Measurements from ENCODE around the gene ITGB4. TPM values are rescaled to one million over a fixed set of nuclear protein-coding genes. Genes with fewer than 3 reads are reported as not detected.
"Not testable (repeated sequence)": the region's sequence is repeated elsewhere in the genome, so short reads cannot be mapped to it uniquely, and the experiment has no call there.

The ITGB4 gene
- total RNA-seq, 4 donors from 2014 or later, result 10.7 to 27.0 (median 17.3) TPM

DNA sequence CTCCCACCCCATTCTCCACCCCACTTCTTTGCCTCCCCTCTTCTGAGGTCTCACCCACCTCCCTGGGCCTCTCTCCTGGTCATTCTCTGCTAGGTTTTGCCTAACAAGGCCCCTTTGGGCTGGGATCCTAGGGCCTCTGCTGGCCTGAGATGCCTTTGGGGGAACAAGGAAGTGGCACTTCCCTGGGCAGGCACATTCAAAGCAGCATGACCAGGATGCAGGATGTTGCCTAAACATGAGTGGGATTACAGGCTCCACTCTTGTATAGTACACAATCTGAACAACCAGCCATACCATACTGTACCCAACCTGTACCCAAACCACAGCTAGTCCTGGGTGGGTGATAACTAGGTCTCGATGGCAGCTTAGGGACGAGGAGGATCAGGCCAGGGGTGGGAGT lies 34.7 kb downstream of the ITGB4 start:
- TF ChIP-seq, protein P1, sequence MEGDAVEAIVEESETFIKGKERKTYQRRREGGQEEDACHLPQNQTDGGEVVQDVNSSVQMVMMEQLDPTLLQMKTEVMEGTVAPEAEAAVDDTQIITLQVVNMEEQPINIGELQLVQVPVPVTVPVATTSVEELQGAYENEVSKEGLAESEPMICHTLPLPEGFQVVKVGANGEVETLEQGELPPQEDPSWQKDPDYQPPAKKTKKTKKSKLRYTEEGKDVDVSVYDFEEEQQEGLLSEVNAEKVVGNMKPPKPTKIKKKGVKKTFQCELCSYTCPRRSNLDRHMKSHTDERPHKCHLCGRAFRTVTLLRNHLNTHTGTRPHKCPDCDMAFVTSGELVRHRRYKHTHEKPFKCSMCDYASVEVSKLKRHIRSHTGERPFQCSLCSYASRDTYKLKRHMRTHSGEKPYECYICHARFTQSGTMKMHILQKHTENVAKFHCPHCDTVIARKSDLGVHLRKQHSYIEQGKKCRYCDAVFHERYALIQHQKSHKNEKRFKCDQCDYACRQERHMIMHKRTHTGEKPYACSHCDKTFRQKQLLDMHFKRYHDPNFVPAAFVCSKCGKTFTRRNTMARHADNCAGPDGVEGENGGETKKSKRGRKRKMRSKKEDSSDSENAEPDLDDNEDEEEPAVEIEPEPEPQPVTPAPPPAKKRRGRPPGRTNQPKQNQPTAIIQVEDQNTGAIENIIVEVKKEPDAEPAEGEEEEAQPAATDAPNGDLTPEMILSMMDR (IDR thresholded peaks at IDR 0.05), result no peak
- no peak for DNase-seq (ENCODE audit: low spot score)
- no peak for ATAC-seq (ENCODE audit: low FRiP score)

DNA sequence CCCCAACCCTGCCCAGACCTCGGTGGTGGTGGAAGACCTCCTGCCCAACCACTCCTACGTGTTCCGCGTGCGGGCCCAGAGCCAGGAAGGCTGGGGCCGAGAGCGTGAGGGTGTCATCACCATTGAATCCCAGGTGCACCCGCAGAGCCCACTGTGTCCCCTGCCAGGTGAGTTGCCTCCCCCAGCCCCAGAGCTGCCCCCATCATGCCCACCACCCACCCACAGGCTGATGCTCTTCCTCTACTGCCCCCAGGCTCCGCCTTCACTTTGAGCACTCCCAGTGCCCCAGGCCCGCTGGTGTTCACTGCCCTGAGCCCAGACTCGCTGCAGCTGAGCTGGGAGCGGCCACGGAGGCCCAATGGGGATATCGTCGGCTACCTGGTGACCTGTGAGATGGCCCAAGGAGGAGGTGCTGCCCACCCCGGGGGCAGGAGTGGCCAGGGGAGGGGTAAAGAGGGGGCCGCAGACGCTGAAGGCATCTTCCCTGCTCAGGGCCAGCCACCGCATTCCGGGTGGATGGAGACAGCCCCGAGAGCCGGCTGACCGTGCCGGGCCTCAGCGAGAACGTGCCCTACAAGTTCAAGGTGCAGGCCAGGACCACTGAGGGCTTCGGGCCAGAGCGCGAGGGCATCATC lies 35.3 kb downstream of the ITGB4 start:
- ATAC-seq (ENCODE audit: low FRiP score) (no peak), DNase-seq (ENCODE audit: low spot score) (no peak)
- TF ChIP-seq, protein P1 (IDR thresholded peaks at IDR 0.05), result no peak

DNA sequence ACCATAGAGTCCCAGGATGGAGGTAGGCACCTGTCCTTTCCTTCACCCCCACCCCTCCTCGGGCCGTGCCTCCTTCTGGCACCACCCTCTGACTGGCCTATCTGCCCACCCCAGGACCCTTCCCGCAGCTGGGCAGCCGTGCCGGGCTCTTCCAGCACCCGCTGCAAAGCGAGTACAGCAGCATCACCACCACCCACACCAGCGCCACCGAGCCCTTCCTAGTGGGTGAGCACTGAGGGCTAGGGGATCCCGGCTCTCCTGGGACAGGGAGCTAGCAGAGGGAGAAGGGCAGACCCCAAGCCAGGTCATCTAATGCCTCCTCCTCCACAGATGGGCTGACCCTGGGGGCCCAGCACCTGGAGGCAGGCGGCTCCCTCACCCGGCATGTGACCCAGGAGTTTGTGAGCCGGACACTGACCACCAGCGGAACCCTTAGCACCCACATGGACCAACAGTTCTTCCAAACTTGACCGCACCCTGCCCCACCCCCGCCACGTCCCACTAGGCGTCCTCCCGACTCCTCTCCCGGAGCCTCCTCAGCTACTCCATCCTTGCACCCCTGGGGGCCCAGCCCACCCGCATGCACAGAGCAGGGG lies 35.9 kb downstream of the ITGB4 start:
- no peak for ATAC-seq (ENCODE audit: low FRiP score)
- no peak for DNase-seq (ENCODE audit: low spot score)

DNA sequence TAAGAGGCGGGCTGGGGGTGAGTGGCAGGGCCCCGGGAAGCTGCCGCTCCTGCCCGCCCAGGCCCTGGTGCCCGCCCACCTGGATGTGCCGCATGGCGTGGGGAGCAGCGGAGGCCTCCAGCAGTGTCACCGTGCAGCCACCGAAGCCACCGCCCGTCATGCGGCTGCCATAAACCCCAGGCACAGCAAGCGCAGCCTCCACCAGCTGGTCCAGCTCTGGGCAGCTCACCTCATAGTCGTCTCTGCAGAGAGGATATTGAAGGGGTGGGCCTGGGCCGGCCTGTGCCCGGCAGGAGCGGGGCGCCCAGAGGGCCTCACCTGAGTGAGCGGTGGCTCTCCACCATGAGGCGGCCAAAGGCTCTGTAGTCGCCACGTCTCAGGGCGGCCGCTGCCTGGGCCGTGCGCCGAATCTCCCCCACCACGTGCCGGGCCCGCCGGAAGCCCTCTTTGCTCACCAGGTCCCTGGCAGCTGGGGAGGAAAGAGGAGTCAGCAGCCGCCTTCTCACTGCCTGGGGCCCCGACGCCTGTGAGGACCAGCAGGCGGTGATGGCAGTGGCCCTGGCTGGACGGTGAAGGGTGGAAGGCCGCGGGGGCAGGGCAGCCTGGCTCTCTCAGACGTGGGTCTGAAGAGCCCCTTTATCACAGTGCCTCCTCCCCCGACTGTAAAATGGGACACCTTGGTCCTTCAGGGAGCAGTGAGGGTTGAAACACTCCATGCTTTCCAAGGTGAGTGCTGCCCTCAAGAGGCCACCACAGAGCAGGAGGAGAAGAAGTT lies 37.1 kb downstream of the ITGB4 start:
- ATAC-seq (ENCODE audit: low FRiP score) (no peak), DNase-seq (ENCODE audit: low spot score) (no peak)
- TF ChIP-seq, protein P1 (IDR thresholded peaks at IDR 0.05), result no peak

More for the DNA sequence above, 35.9 kb downstream of the ITGB4 start:
- TF ChIP-seq, protein P1 (IDR thresholded peaks at IDR 0.05), result no peak

DNA sequence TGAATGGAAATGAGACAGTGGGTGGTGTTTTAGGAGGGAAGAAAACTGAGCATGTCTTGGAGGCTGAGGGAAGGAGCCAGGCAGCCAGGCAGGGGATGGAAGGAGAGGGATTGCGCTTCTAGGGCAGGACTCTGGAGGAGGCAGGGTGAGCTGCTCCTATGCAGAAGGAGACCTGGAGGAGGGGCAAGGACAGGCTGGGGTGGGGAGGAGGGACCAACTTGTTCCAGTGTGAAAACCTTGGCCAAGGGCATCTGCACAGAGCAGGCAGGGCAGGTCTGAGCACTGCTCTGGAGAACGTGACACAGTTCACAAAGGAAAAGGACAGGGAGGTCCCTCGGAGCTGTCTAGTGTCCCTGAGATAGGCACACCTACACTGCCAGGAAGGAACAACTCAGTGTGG lies 38.2 kb downstream of the ITGB4 start:
- no peak for ATAC-seq (ENCODE audit: low FRiP score)
- no peak for DNase-seq (ENCODE audit: low spot score)
- TF ChIP-seq, protein P1 (IDR thresholded peaks at IDR 0.05), result no peak

DNA sequence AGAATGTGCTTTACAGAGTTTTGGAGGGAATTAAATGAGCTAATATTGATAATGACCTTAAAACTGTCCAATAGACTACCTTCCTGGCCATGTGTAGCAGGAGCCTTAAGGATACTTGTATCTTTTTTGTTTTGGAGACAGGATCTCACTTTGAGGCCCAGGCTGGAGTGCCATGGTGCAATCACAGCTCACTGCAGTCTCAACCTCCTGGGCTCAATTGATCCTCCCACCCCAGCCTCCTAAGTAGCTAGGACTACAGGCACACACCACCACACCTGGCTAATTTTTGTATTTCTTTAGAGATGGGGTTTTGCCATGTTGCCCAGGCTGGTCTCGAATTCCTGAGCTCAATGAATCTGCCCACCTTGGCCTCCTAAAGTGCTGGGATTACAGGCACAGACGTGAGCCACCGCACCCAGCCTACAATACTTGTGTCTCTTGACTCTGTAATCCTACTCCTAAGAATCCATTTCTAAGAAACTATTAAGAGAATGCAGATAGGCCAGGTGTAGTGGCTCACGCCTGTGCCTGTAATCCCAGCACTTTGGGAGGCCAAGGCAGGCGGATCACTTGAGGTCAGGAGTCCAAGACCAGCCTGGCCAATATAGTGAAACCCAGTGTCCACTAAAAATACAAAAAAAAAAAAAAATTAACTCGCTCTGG lies 38.9 kb downstream of the ITGB4 start:
- DNase-seq (ENCODE audit: low spot score), result not testable (repeated sequence)

More for the DNA sequence above, 38.9 kb downstream of the ITGB4 start:
- not testable (repeated sequence) for ATAC-seq (ENCODE audit: low FRiP score)
